ENCODE measurements around the gene SPON2. TPM values are rescaled to one million over a fixed set of nuclear protein-coding genes. Genes with fewer than 3 reads are reported as not detected.

The SPON2 gene
- total RNA-seq, 1 experiment from 2014 or later, result 2.3 TPM

DNA sequence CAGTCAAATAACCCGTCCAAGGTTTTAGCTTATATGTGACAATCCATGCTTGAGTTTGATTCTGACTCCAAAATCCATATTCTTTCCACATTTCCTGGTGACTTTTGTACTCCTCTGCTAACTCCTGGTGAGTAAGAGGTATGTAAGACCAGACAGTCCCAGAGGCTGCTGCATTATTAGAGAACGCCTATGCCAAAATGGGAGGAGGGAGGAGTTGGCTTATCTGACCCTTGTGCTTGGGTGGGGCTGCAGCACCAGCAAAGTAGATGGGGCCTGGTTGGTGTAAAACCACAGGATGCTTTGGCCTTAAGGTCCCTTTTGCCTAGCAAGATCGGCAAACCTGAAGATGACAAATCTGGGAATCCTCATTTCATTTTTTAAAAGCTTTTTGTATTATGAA, 49.9 kb downstream of the SPON2 start:
- Histone ChIP-seq H2BK15ac (ENCODE audit: low read depth, low read length) (no peak overlapping the region), H2AK5ac (ENCODE audit: insufficient read length, low read length) (no peak overlapping the region), H4K91ac (ENCODE audit: insufficient read length, low read depth, low read length) (no peak overlapping the region), H3K56ac (ENCODE audit: insufficient read length, low read depth, low read length) (no peak overlapping the region), H3K79me1 (ENCODE audit: insufficient read depth, low read depth, low read length, poor library complexity, severe bottlenecking) (no peaks in the 10 kb centered on the region), H3K9me3 (ENCODE audit: control insufficient read depth, low read depth, low read length) (no peaks in the 10 kb centered on the region), H3K79me2 (ENCODE audit: insufficient read depth, low read length) (no peaks in the 10 kb centered on the region), H2BK20ac (ENCODE audit: low read depth, low read length, poor library complexity, severe bottlenecking) (no peak overlapping the region), H3K4me1 (ENCODE audit: insufficient read depth, low read length) (no peaks in the 10 kb centered on the region), H3K14ac (ENCODE audit: insufficient read depth, low read length) (no peak overlapping the region), H2BK12ac (ENCODE audit: insufficient read length, low read depth, low read length) (no peak overlapping the region), H4K20me1 (ENCODE audit: control insufficient read depth, insufficient read depth, insufficient read length) (no peaks in the 10 kb centered on the region), H2BK120ac (ENCODE audit: low read depth, low read length, poor library complexity, severe bottlenecking) (no peak overlapping the region), H4K5ac (ENCODE audit: insufficient read length, low read depth, low read length) (no peak overlapping the region), H2BK5ac (ENCODE audit: insufficient read length, low read length) (no peak overlapping the region), H3K27ac (ENCODE audit: insufficient read length, low read depth, low read length) (no peak overlapping the region), H4K8ac (replicated peaks; ENCODE audit: insufficient read length, low read depth, low read length) (no peak overlapping the region), H3T11ph (ENCODE audit: low read length) (no peak overlapping the region), H3K23me2 (ENCODE audit: insufficient read length, low read depth, low read length, poor library complexity, severe bottlenecking) (no peaks in the 10 kb centered on the region), H3K4ac (ENCODE audit: low read depth, low read length) (no peak overlapping the region), H3K18ac (ENCODE audit: insufficient read length, low read depth, low read length) (no peak overlapping the region), H3K23ac (ENCODE audit: insufficient read length, low read depth, low read length) (no peak overlapping the region), H3K9ac (ENCODE audit: extremely low read depth, insufficient read length, low read length) (no peak overlapping the region), H2AFZ (ENCODE audit: low read length) (no peak overlapping the region), H3K4me2 (ENCODE audit: insufficient read depth, insufficient read length, low read length) (no peak overlapping the region), H3K27me3 (ENCODE audit: insufficient read depth, low read length) (no peaks in the 10 kb centered on the region)
- TF ChIP-seq, protein P1, sequence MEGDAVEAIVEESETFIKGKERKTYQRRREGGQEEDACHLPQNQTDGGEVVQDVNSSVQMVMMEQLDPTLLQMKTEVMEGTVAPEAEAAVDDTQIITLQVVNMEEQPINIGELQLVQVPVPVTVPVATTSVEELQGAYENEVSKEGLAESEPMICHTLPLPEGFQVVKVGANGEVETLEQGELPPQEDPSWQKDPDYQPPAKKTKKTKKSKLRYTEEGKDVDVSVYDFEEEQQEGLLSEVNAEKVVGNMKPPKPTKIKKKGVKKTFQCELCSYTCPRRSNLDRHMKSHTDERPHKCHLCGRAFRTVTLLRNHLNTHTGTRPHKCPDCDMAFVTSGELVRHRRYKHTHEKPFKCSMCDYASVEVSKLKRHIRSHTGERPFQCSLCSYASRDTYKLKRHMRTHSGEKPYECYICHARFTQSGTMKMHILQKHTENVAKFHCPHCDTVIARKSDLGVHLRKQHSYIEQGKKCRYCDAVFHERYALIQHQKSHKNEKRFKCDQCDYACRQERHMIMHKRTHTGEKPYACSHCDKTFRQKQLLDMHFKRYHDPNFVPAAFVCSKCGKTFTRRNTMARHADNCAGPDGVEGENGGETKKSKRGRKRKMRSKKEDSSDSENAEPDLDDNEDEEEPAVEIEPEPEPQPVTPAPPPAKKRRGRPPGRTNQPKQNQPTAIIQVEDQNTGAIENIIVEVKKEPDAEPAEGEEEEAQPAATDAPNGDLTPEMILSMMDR (conservative IDR thresholded peaks at IDR 0.05), result no peak
- peaks cover 29% of the 10 kb centered on the region for H3K27me3 Mint-ChIP-seq (ENCODE audit: low read depth)
- WGBS (ENCODE audit: extremely low coverage, insufficient read length, low lambda C conversion rate), result no CpG with 5 or more reads among the region's 3 CpGs
- H3K27ac Mint-ChIP-seq, result no peak overlapping the region
- H3K36me3 Mint-ChIP-seq (ENCODE audit: insufficient read depth in 1 of 3, low read depth in 3 of 3), result no peaks in the 10 kb centered on the region
- DNase-seq, result no peak
- H3K4me3 Mint-ChIP-seq, result no peak overlapping the region
- no peaks in the 10 kb centered on the region for H3K9me3 Mint-ChIP-seq
- no peaks in the 10 kb centered on the region for H3K4me1 Mint-ChIP-seq

Other genes with a start within 250 kb of the SPON2 start
- gene GAK, start 240.3 kb downstream of the SPON2 start, total RNA-seq (2021), result 80.7 and 82.5 TPM in 2 replicates
- 6.4 and 6.8 TPM in 2 replicates for gene TMEM175, start 240.1 kb downstream of the SPON2 start, total RNA-seq (2021)
- 11.4 and 12.4 TPM in 2 replicates for gene DGKQ, start 199.0 kb downstream of the SPON2 start, total RNA-seq (2021)
- gene IDUA, start 185.5 kb downstream of the SPON2 start, total RNA-seq (2021), result 9.4 and 14.5 TPM in 2 replicates
- 0.09 and 0.13 TPM in 2 replicates for gene SLC26A1, start 179.2 kb downstream of the SPON2 start, total RNA-seq (2021)
- gene FGFRL1, start 161.0 kb downstream of the SPON2 start, total RNA-seq (2021), result 25.8 and 26.1 TPM in 2 replicates
- gene RNF212, start 59.0 kb downstream of the SPON2 start, total RNA-seq (2021), result 3.0 and 3.3 TPM in 2 replicates
- gene CTBP1, start 76.5 kb upstream of the SPON2 start, total RNA-seq (2021), result 128 and 136 TPM in 2 replicates
- 85.6 and 89.5 TPM in 2 replicates for gene MAEA, start 117.3 kb upstream of the SPON2 start, total RNA-seq (2021)
- 15.9 and 18.3 TPM in 2 replicates for gene UVSSA, start 174.6 kb upstream of the SPON2 start, total RNA-seq (2021)
- gene NKX1-1, start 233.9 kb upstream of the SPON2 start, total RNA-seq (2021), result not detected in 2 replicates

Measured in H9 (cell line).